HCT116 (cell line): ENCODE results near the gene TMEM184A. TPM values are rescaled to one million over a fixed set of nuclear protein-coding genes. Genes with fewer than 3 reads are reported as not detected.

Experiments used
- ATAC-seq: fragments of 200-7000 bp; cut with Tn5 transposase; 2 replicates; pipeline ENCODE4 v1.9.1; 2020; ENCODE audit warnings: mild to moderate bottlenecking, moderate library complexity
- BruUV-seq: library from RNA; stranded (reverse); fragments of 400-500 nt; replicated peaks from 2 replicates; lab custom pipeline; 2021; lab: Mats Ljungman, UMichigan
- CTCF ChIA-PET: fragments of 300-600 bp; sonication (Branson Sonifier 250); formaldehyde crosslinking; loops from one replicate; lab custom pipeline; 2021; ENCODE audit warnings: antibody characterized with exemption; lab: Charles Lee
- POLR2A ChIA-PET: fragments of 300-600, 350-600 bp; sonication (Branson Sonifier 250); formaldehyde crosslinking; loops from one replicate; lab custom pipeline; 2021; ENCODE audit warnings: antibody characterized with exemption; lab: Charles Lee
- RAD21 ChIA-PET, 2 experiments: fragments of 300-600 bp; sonication (Branson Sonifier 250); formaldehyde crosslinking; loops; one replicate each; lab custom pipeline; 2023; ENCODE audit warnings: low total read pairs in 2 of 2; ENCODE audit not compliant: uncharacterized antibody in 2 of 2, unreplicated experiment in 2 of 2, low non-redundant PET in 1 of 2; lab: Charles Lee
- DNase-seq: peaks from one replicate; pipeline ENCODE4 v3.0.0-alpha.2; 2010; ENCODE audit warnings: low read depth, low spot score
- H2AFZ ChIP-seq: fragments of 200-600 bp; shearing (Covaris generic), sonication (generic); 2 replicates; pipeline ENCODE4 v1.6.1; 2017; ENCODE audit warnings: low read depth, mixed run types, mixed read lengths, antibody characterized with exemption, low read length; ENCODE audit not compliant: poor library complexity, severe bottlenecking
- H3K27ac ChIP-seq: 2 replicates; pipeline ENCODE4 v1.5.1; 2012; ENCODE audit warnings: low read depth, low read length
- H3K27me3 ChIP-seq: fragments of 200-600 bp; sonication (generic); 2 replicates; pipeline ENCODE4 v1.6.1; 2016; ENCODE audit warnings: mixed run types, low read length, mixed read lengths; ENCODE audit not compliant: insufficient read depth
- H3K36me3 ChIP-seq, 2 experiments: fragments of 200-500 bp in 1 of 2; fragments of 200-600 bp in 1 of 2; sonication (Bioruptor generic) in 1 of 2; sonication (generic) in 1 of 2; 2 replicates each; pipeline versions ENCODE4 v1.5.1 to v1.6.1; 2014 to 2016; ENCODE audit warnings: low read length in 2 of 2, inconsistent platforms in 1 of 2, mixed read lengths in 1 of 2, mixed run types in 1 of 2; ENCODE audit not compliant: insufficient read depth in 2 of 2, control insufficient read depth in 1 of 2
- H3K4me1 ChIP-seq, 2 experiments: fragments of 200-600 bp in 1 of 2; sonication (generic) in 1 of 2; 2 replicates each; pipeline versions ENCODE4 v1.5.1 to v1.6.1; 2012 to 2017; ENCODE audit warnings: low read length in 2 of 2, inconsistent platforms in 1 of 2, mild to moderate bottlenecking in 1 of 2, mixed read lengths in 1 of 2, mixed run types in 1 of 2, moderate library complexity in 1 of 2; ENCODE audit not compliant: insufficient read depth in 2 of 2, control insufficient read depth in 1 of 2
- H3K4me2 ChIP-seq: fragments of 200-600 bp; sonication (generic); 2 replicates; pipeline ENCODE4 v1.6.1; 2017; ENCODE audit warnings: mixed run types, low read length, mixed read lengths
- H3K4me3 ChIP-seq, 2 experiments: fragments of 200-600 bp in 1 of 2; sonication (generic) in 1 of 2; replicated peaks in 1 of 2; 2 replicates each; pipeline ENCODE4 v1.5.1; 2011 to 2016; ENCODE audit warnings: low read length in 2 of 2, control low read depth in 1 of 2, low read depth in 1 of 2, mild to moderate bottlenecking in 1 of 2, mixed read lengths in 1 of 2, mixed run types in 1 of 2
- H3K79me2 ChIP-seq: fragments of 200-600 bp; sonication (generic); 2 replicates; pipeline ENCODE4 v1.6.1; 2017; ENCODE audit warnings: mild to moderate bottlenecking, mixed run types, low read length, moderate library complexity, mixed read lengths; ENCODE audit not compliant: insufficient read depth
- H3K9ac ChIP-seq: fragments of 200-600 bp; sonication (generic); 2 replicates; pipeline ENCODE4 v1.6.1; 2016; ENCODE audit warnings: low read length, mixed read lengths
- H3K9me2 ChIP-seq: fragments of 200-600 bp; sonication (generic), shearing (Covaris generic); 2 replicates; pipeline ENCODE4 v1.6.1; 2017; ENCODE audit warnings: mixed run types, mild to moderate bottlenecking, moderate library complexity; ENCODE audit not compliant: insufficient read depth
- H3K9me3 ChIP-seq, 2 experiments: fragments of 200-500 bp in 1 of 2; fragments of 200-600 bp in 1 of 2; sonication (Bioruptor generic) in 1 of 2; sonication (generic) in 1 of 2; 2 replicates each; pipeline ENCODE4 v1.6.1; 2014 to 2017; ENCODE audit warnings: low read length in 2 of 2, mixed read lengths in 2 of 2, inconsistent platforms in 1 of 2, low read depth in 1 of 2, mild to moderate bottlenecking in 1 of 2, mixed run types in 1 of 2, moderate library complexity in 1 of 2; ENCODE audit not compliant: control insufficient read depth in 1 of 2, insufficient read depth in 1 of 2
- H4K20me1 ChIP-seq: fragments of 200-600 bp; sonication (generic), shearing (Covaris generic); 2 replicates; pipeline ENCODE4 v1.6.1; 2017; ENCODE audit warnings: mixed run types, mild to moderate bottlenecking, moderate library complexity; ENCODE audit not compliant: insufficient read depth
- ATF3 ChIP-seq: IDR thresholded peaks from 2 replicates; pipeline ENCODE4 v1.6.1; 2012
- CBX3 ChIP-seq: IDR thresholded peaks from 2 replicates; pipeline ENCODE4 v1.6.1; 2012; ENCODE audit warnings: low read depth
- CTCF ChIP-seq, 3 experiments: fragments of 200-600 bp in 1 of 3; sonication (generic) in 1 of 3; IDR thresholded peaks in 2 of 3; conservative IDR thresholded peaks in 1 of 3; 2 replicates each; pipeline ENCODE4 v1.5.1; 2012 to 2017; ENCODE audit warnings: low read depth in 2 of 3, low read length in 2 of 3, antibody characterized with exemption in 1 of 3, borderline replicate concordance in 1 of 3, control low read depth in 1 of 3, mild to moderate bottlenecking in 1 of 3, mixed read lengths in 1 of 3, mixed run types in 1 of 3, moderate library complexity in 1 of 3; ENCODE audit not compliant: insufficient read depth in 1 of 3
- EGR1 ChIP-seq: IDR thresholded peaks from 2 replicates; pipeline ENCODE4 v1.6.1; 2012; ENCODE audit warnings: low read depth
- ELF1 ChIP-seq: IDR thresholded peaks from 2 replicates; pipeline ENCODE4 v1.6.1; 2012; ENCODE audit warnings: low read depth, borderline replicate concordance
- EZH2 ChIP-seq: fragments of 200-600 bp; sonication (generic); IDR thresholded peaks from 2 replicates; pipeline ENCODE4 v1.6.1; 2017; ENCODE audit warnings: antibody characterized with exemption, mixed run types
- JUND ChIP-seq: IDR thresholded peaks from 2 replicates; pipeline ENCODE4 v1.6.1; 2012
- MAX ChIP-seq: IDR thresholded peaks from 2 replicates; pipeline ENCODE4 v1.6.1; 2012
- POLR2A ChIP-seq: IDR thresholded peaks from 2 replicates; pipeline ENCODE4 v1.7.0; 2011; ENCODE audit warnings: borderline replicate concordance; ENCODE audit not compliant: insufficient read depth, insufficient read length; ENCODE audit errors: extremely low read depth
- POLR2AphosphoS5 ChIP-seq: IDR thresholded peaks from 2 replicates; pipeline ENCODE4 v1.6.1; 2011; ENCODE audit warnings: mild to moderate bottlenecking, low read depth, low read length, moderate library complexity
- RAD21 ChIP-seq: IDR thresholded peaks from 2 replicates; pipeline ENCODE4 v1.6.1; 2012; ENCODE audit warnings: low read depth, mild to moderate bottlenecking
- REST ChIP-seq: IDR thresholded peaks from 2 replicates; pipeline ENCODE4 v1.6.1; 2012; ENCODE audit warnings: low read depth
- SIN3A ChIP-seq: IDR thresholded peaks from 2 replicates; pipeline ENCODE4 v1.6.1; 2012; ENCODE audit warnings: low read depth
- SP1 ChIP-seq: IDR thresholded peaks from 2 replicates; pipeline ENCODE4 v1.6.1; 2012; ENCODE audit warnings: low read depth
- SRF ChIP-seq: IDR thresholded peaks from 2 replicates; pipeline ENCODE4 v1.6.1; 2012; ENCODE audit warnings: low read depth
- YY1 ChIP-seq: IDR thresholded peaks from 2 replicates; pipeline ENCODE4 v1.6.1; 2011; ENCODE audit warnings: low read length, low read depth, moderate library complexity, mild to moderate bottlenecking; ENCODE audit not compliant: insufficient replicate concordance; ENCODE audit errors: extremely low read depth
- ZBTB33 ChIP-seq: IDR thresholded peaks from 2 replicates; pipeline ENCODE4 v1.6.1; 2011; ENCODE audit warnings: mild to moderate bottlenecking, low read length, moderate library complexity; ENCODE audit not compliant: insufficient replicate concordance; ENCODE audit errors: extremely low read depth
- ZFX ChIP-seq: fragments of 450-650 bp; IDR thresholded peaks from 2 replicates; pipeline ENCODE4 v1.6.1; 2017
- intact Hi-C: fragments of 100-400 bp; cut with micrococcal nuclease; formaldehyde crosslinking; loops from 2 replicates; pipeline ENCODE4 v1.10.0; 2022
- total RNA-seq: library from RNA; stranded (reverse); gene quantifications from one replicate; pipeline ENCODE4 v1.2.1, GENCODE V29; 2021; ENCODE audit not compliant: unreplicated experiment

TMEM184A gene
- total RNA-seq, 1 experiment from 2014 or later: 34.8 TPM

- TF ChIP-seq YY1: no peak
These were observed 26.5 kb downstream of the TMEM184A start (continued) for GRCh38 chr7:1529383-1530116.

- BruUV-seq: no TSS peak
- Histone ChIP-seq H3K36me3 (no peaks in the 10 kb centered on the region), H3K27me3 (no peaks in the 10 kb centered on the region), H3K9me2 (no peaks in the 10 kb centered on the region), H3K4me3 (no peak overlapping the region), H3K9me3 (no peaks in the 10 kb centered on the region), H3K27ac (peak overlapping the region; percentile 35; the same call in 1 of the 2 replicates), H3K79me2 (peaks cover 3% of the 10 kb centered on the region), H2AFZ (no peak overlapping the region), H3K4me1 (peaks cover 15 to 38% of the 10 kb centered on the region in 2 experiments), H4K20me1 (no peaks in the 10 kb centered on the region), H3K9ac (no peak overlapping the region), H3K4me2 (peak overlapping the region; percentile 15; the same call in 1 of the 2 replicates)
- DNase-seq (no peak), ATAC-seq (peak; percentile 49; the same call in 1 of the 2 replicates)
- ChIA-PET POLR2A (no interaction called here), RAD21 (no interaction called here), CTCF (no interaction called here)
- intact Hi-C loops: no loop called here
- no peak for TF ChIP-seq ZBTB33
- TF ChIP-seq CTCF (IDR thresholded peaks at IDR 0.05 in 2 of 3, conservative IDR thresholded peaks at IDR 0.05 in 1 of 3; ENCODE audit: borderline replicate concordance in 1 of 3, insufficient read depth in 1 of 3, low read depth in 2 of 3, low read length in 2 of 3): no peak
- no peak for TF ChIP-seq MAX
- TF ChIP-seq EGR1: no peak
- TF ChIP-seq SP1: no peak
- no peak for TF ChIP-seq JUND
- TF ChIP-seq SRF: no peak
- TF ChIP-seq POLR2A: no peak
- TF ChIP-seq SIN3A: no peak
- no peak for TF ChIP-seq ATF3
- TF ChIP-seq REST: no peak
- no peak for TF ChIP-seq POLR2AphosphoS5
- no peak for TF ChIP-seq CBX3
- no peak for TF ChIP-seq RAD21
- TF ChIP-seq ELF1: no peak
- no peak for TF ChIP-seq EZH2
- no peak for TF ChIP-seq ZFX
These were observed 29.7 kb downstream of the TMEM184A start for GRCh38 chr7:1526271-1526754.
